GM12878 (cell line): ENCODE measurements around the gene OTULIN. TPM values are rescaled to one million over a fixed set of nuclear protein-coding genes. Genes with fewer than 3 reads are reported as not detected.

Experiments
- ATAC-seq: fragments of 200-7000 bp; cut with Tn5 transposase; 3 replicates; pipeline ENCODE4 v1.9.1; 2020; ENCODE audit warnings: mild to moderate bottlenecking, moderate library complexity
- BruUV-seq: library from RNA; stranded (reverse); fragments of 400-500 nt; replicated peaks from 2 replicates; lab custom pipeline; 2021; lab: Mats Ljungman, UMichigan
- CTCF ChIA-PET: fragments of 300-600 bp; sonication (Branson Sonifier 250); formaldehyde crosslinking; extraction: SDS; loops from one replicate; lab custom pipeline; 2021; ENCODE audit warnings: inconsistent platforms; lab: Yijun Ruan, JAX
- POLR2A ChIA-PET: fragments of 350-600 bp; formaldehyde crosslinking; extraction: SDS; loops from one replicate; lab custom pipeline; 2021; ENCODE audit warnings: inconsistent platforms; lab: Charles Lee
- RAD21 ChIA-PET: fragments of 300-600 bp; sonication (Branson Sonifier 250); formaldehyde crosslinking; loops from one replicate; lab custom pipeline; 2023; ENCODE audit warnings: antibody characterized with exemption; ENCODE audit not compliant: unreplicated experiment; lab: Charles Lee
- SMC1A ChIA-PET: fragments of 300-600 bp; sonication (Branson Sonifier 250); formaldehyde crosslinking; loops from one replicate; lab custom pipeline; 2023; ENCODE audit not compliant: unreplicated experiment, uncharacterized antibody; lab: Charles Lee
- DNase-seq: peaks from one replicate; pipeline ENCODE4 v3.0.0-alpha.2; 2011; ENCODE audit warnings: low read depth, low spot score
- FAIRE-seq: peaks from 3 replicates; lab custom pipeline; 2011; peaks lifted over from hg19 to GRCh38; lab: Jason Lieb, UNC
- H2AFZ ChIP-seq: 2 replicates; pipeline ENCODE4 v1.6.0; 2011; ENCODE audit warnings: low read depth, low read length, control low read depth; ENCODE audit not compliant: control insufficient read depth
- H3K27ac ChIP-seq: 2 replicates; pipeline ENCODE4 v1.5.1; 2011; ENCODE audit warnings: control low read depth; ENCODE audit not compliant: control insufficient read depth, insufficient read depth
- H3K27me3 ChIP-seq, 2 experiments: replicated peaks in 1 of 2; 2 replicates each; pipeline versions ENCODE4 v1.6.0 to v1.6.1; 2011; ENCODE audit warnings: low read length in 1 of 2; ENCODE audit not compliant: control insufficient read depth in 2 of 2, insufficient read depth in 2 of 2
- H3K36me3 ChIP-seq, 2 experiments: 2 replicates each; pipeline ENCODE4 v1.5.1; 2011; ENCODE audit warnings: low read length in 1 of 2; ENCODE audit not compliant: control insufficient read depth in 2 of 2, insufficient read depth in 2 of 2
- H3K4me1 ChIP-seq: 2 replicates; pipeline ENCODE4 v1.6.1; 2011; ENCODE audit warnings: mild to moderate bottlenecking, low read length, moderate library complexity, mixed read lengths; ENCODE audit not compliant: control insufficient read depth, insufficient read depth
- H3K4me2 ChIP-seq: 2 replicates; pipeline ENCODE4 v1.6.0; 2011; ENCODE audit warnings: control low read depth; ENCODE audit not compliant: control insufficient read depth, insufficient read depth
- H3K4me3 ChIP-seq: fragments of 200-600 bp; sonication (generic); 2 replicates; pipeline ENCODE4 v1.5.1; 2016
- H3K79me2 ChIP-seq: 2 replicates; pipeline ENCODE4 v1.6.0; 2011; ENCODE audit warnings: low read length; ENCODE audit not compliant: control insufficient read depth, insufficient read depth
- H3K9ac ChIP-seq: 2 replicates; pipeline ENCODE4 v1.8.0; 2011; ENCODE audit warnings: low read length, control low read depth, mixed read lengths; ENCODE audit not compliant: control insufficient read depth, insufficient read depth
- H3K9me3 ChIP-seq: replicated peaks from 3 replicates; pipeline ENCODE4 v1.5.1; 2011; ENCODE audit warnings: mild to moderate bottlenecking, low read length; ENCODE audit not compliant: control insufficient read depth, insufficient read depth
- H4K20me1 ChIP-seq: 2 replicates; pipeline ENCODE4 v1.6.0; 2011; ENCODE audit not compliant: control insufficient read depth, insufficient read depth
- BACH1 ChIP-seq: fragments of 450-650 bp; IDR thresholded peaks from 2 replicates; pipeline ENCODE4 v1.6.1; 2017; ENCODE audit warnings: mild to moderate bottlenecking, borderline replicate concordance
- BRCA1 ChIP-seq: IDR thresholded peaks from 2 replicates; pipeline ENCODE4 v1.6.1; 2011; ENCODE audit warnings: low read depth, low read length, improper control_type of control experiment
- CREM ChIP-seq: IDR thresholded peaks from 2 replicates; pipeline ENCODE4 v1.6.1; 2014; ENCODE audit warnings: antibody characterized with exemption, low read depth
- EP300 ChIP-seq, 2 experiments: fragments of 150-350 bp in 1 of 2; IDR thresholded peaks; 2 replicates each; pipeline ENCODE4 v1.6.1; 2011 to 2012; ENCODE audit warnings: low read depth in 2 of 2, low read length in 2 of 2, borderline replicate concordance in 1 of 2, improper control_type of control experiment in 1 of 2, inconsistent platforms in 1 of 2; ENCODE audit not compliant: control insufficient read depth in 1 of 2
- RCOR1 ChIP-seq: conservative IDR thresholded peaks from 2 replicates; pipeline ENCODE4 v1.6.1; 2012; ENCODE audit warnings: low read depth, low read length, improper control_type of control experiment
- ZNF217 ChIP-seq: fragments of 450-650 bp; IDR thresholded peaks from 2 replicates; pipeline ENCODE4 v1.6.1; 2017; ENCODE audit warnings: antibody characterized with exemption, mild to moderate bottlenecking
- ZNF622 ChIP-seq: fragments of 450-650 bp; IDR thresholded peaks from 2 replicates; pipeline ENCODE4 v1.6.1; 2017; ENCODE audit warnings: mild to moderate bottlenecking, inconsistent platforms
- WGBS: methylation state at CpG from one replicate; pipeline ENCODE4 v1.1.6; 2016; ENCODE audit warnings: low lambda C conversion rate; ENCODE audit not compliant: insufficient replicate concordance, insufficient coverage; ENCODE audit errors: missing lambda C conversion rate; 5-methylcytosine and 5-hydroxymethylcytosine counted together
- in situ Hi-C: fragments of 300-500 bp; cut with MboI; formaldehyde crosslinking; loops from 9 replicates; pipeline ENCODE4 v1.14.3; 2018; ENCODE audit warnings: mixed read lengths
- intact Hi-C: fragments of 100-400 bp; cut with micrococcal nuclease; formaldehyde crosslinking; loops from one replicate; pipeline ENCODE4 v1.14.2; 2022; ENCODE audit not compliant: unreplicated experiment
- polyA plus RNA-seq, 11 experiments: library from polyadenylated mRNA; depleted of rRNA in 4 of 11; unstranded in 6 of 11; stranded (reverse) in 5 of 11; fragments of >200 nt; fragmentation: Nextera tagmentation in 4 of 11; fragmentation: Illumina TruSeq in 1 of 11; extraction: Ambion mirVana in 4 of 11; extraction: Trizol in 1 of 11; gene quantifications; 1 replicate in 1 of 11; 2 replicates in 10 of 11; pipeline versions ENCODE4 v1.2.1 to v1.2.3, GENCODE V29; 2011 to 2016; ENCODE audit warnings: inconsistent platforms in 2 of 11, missing spikeins in 2 of 11, low read depth in 1 of 11
- total RNA-seq, 4 experiments: library from RNA; depleted of rRNA in 3 of 4; stranded (reverse); fragments of >200 nt in 3 of 4; fragmentation: Illumina TruSeq in 1 of 4; extraction: Trizol in 1 of 4; gene quantifications; 2 replicates each; pipeline versions ENCODE4 v1.2.1 to v1.2.3, GENCODE V29; 2013 to 2021
- TF ChIP-seq, protein P1 (sequence below): IDR thresholded peaks from 2 replicates; pipeline ENCODE4 v1.6.1; 2012; ENCODE audit warnings: low read depth, low read length, improper control_type of control experiment

Gene OTULIN
- total and polyA plus RNA-seq, 10 of the 15 experiments (the other 5 are each of a cell fraction or from before 2014, with no cell fraction given): 6.6 to 70.5 (median 28.7) TPM

DNA sequence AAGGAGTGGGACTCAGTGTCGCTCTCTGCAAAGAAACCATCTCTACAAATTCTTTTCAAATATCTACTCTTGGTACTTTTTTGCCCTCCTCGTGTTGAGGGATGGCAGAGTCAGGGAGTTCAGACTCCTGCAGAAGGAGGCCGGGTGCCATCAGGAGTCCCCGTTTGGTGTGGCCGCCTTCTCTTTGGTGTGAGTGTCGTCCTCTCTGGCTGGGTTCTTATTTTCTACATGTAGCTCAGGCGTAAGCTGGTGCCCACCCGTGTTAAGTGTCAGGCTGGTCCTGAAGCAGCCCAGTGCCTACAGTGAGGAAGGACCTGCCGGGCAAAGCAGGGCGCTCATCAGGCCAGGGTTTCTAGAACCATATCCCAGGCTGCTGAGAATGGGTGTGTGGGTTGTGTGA, 37.0 kb downstream of the OTULIN start:
- Histone ChIP-seq H3K9me3 (no peaks in the 10 kb centered on the region), H3K4me1 (no peaks in the 10 kb centered on the region), H3K4me3 (no peak overlapping the region), H3K79me2 (no peaks in the 10 kb centered on the region; the same call in 1 of the 2 replicates), H3K9ac (no peak overlapping the region), H2AFZ (no peak overlapping the region), H3K4me2 (no peak overlapping the region), H3K27me3 (no peaks in the 10 kb centered on the region), H3K27ac (no peak overlapping the region), H4K20me1 (no peaks in the 10 kb centered on the region; the same call in 1 of the 2 replicates), H3K36me3 (peaks cover 25 to 46% of the 10 kb centered on the region in 2 experiments)
- ChIA-PET POLR2A (interaction anchor here (0.5 kb wide), 1 partner anchor 315 kb away, joined by 5 read pairs; no protein-coding TSS in a partner anchor), SMC1A (interaction anchor here (0.9 kb wide), 1 partner anchor 15 kb away, joined by 3 read pairs; no protein-coding TSS in a partner anchor), CTCF (no interaction called here), RAD21 (no interaction called here)
- 89% methylated on average over 10 of the region's 10 CpGs for WGBS
- TF ChIP-seq EP300 (IDR thresholded peaks at IDR 0.05; ENCODE audit: borderline replicate concordance in 1 of 2, control insufficient read depth in 1 of 2, low read depth in 2 of 2, low read length in 2 of 2) (no peak), ZNF622 (no peak), BRCA1 (no peak), RCOR1 (no peak), BACH1 (no peak), ZNF217 (no peak), CREM (no peak)
- TF ChIP-seq, protein P1, sequence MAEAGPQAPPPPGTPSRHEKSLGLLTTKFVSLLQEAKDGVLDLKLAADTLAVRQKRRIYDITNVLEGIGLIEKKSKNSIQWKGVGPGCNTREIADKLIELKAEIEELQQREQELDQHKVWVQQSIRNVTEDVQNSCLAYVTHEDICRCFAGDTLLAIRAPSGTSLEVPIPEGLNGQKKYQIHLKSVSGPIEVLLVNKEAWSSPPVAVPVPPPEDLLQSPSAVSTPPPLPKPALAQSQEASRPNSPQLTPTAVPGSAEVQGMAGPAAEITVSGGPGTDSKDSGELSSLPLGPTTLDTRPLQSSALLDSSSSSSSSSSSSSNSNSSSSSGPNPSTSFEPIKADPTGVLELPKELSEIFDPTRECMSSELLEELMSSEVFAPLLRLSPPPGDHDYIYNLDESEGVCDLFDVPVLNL: no peak
- DNase-seq (no peak), FAIRE-seq (no peak), ATAC-seq (no peak)
- intact Hi-C loops (no loop called here), in situ Hi-C loops (loop anchor here (25.0 kb wide), 1 partner anchor 1761 kb away; the partner anchor contains the start of gene ZNF622)
- no TSS peak for BruUV-seq
